Ishikawa (cell line): ENCODE results near the gene PKLR.

Experiments
- CEBPB ChIP-seq: IDR thresholded peaks from 2 replicates; pipeline ENCODE4 v1.6.1; 2012
- CREB1 ChIP-seq: IDR thresholded peaks from 2 replicates; pipeline ENCODE4 v1.6.1; 2012; ENCODE audit warnings: low read depth
- EGR1 ChIP-seq: IDR thresholded peaks from 2 replicates; pipeline ENCODE4 v1.6.1; 2012
- EP300 ChIP-seq: IDR thresholded peaks from 2 replicates; pipeline ENCODE4 v1.6.1; 2012; ENCODE audit warnings: borderline replicate concordance
- FOXM1 ChIP-seq: IDR thresholded peaks from 2 replicates; pipeline ENCODE4 v1.6.1; 2012; ENCODE audit warnings: low read depth, borderline replicate concordance
- MAX ChIP-seq: IDR thresholded peaks from 2 replicates; pipeline ENCODE4 v1.6.1; 2012
- NFIC ChIP-seq: IDR thresholded peaks from 2 replicates; pipeline ENCODE4 v1.6.1; 2012
- RAD21 ChIP-seq: IDR thresholded peaks from 2 replicates; pipeline ENCODE4 v1.6.1; 2012; ENCODE audit warnings: low read depth
- REST ChIP-seq: IDR thresholded peaks from 2 replicates; pipeline ENCODE4 v1.6.1; 2012; ENCODE audit warnings: low read depth, mild to moderate bottlenecking
- TAF1 ChIP-seq: IDR thresholded peaks from 2 replicates; pipeline ENCODE4 v1.6.1; 2012; ENCODE audit warnings: low read depth, mild to moderate bottlenecking
- TCF12 ChIP-seq: IDR thresholded peaks from 2 replicates; pipeline ENCODE4 v1.6.1; 2012; ENCODE audit warnings: low read depth
- TEAD4 ChIP-seq: IDR thresholded peaks from 2 replicates; pipeline ENCODE4 v1.6.1; 2012
- YY1 ChIP-seq: IDR thresholded peaks from 2 replicates; pipeline ENCODE4 v1.6.1; 2012; ENCODE audit warnings: low read depth
- ZBTB7A ChIP-seq: IDR thresholded peaks from 2 replicates; pipeline ENCODE4 v1.6.1; 2012; ENCODE audit warnings: low read depth
- TF ChIP-seq, protein P1 (sequence below): IDR thresholded peaks from 2 replicates; pipeline ENCODE4 v1.6.1; 2012

PKLR gene

DNA sequence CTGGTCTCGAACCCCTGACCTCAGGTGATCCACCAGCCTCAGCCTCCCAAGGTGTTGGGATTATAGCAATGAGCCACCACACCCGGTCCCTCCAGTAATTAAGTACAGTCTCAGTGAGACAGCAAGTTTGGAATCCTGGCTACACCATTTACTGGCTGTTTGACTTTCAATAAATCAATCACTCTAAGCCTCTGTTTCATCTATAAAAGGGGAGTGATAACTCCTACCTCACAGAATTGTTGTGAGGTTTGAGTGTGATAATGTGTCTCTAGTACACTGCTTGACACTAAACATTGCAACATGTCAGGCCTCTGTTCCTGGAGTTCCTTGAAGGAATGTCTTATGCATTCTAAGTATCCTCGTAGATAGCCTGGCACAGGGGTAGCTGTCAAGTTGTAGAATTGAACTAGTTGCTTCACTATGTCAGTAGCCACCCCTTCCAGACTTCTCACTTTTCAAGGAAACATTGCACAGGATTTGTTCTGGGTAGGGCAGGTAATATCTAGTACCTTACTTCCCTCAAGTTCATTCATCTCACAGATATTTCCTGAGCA lies 58.4 kb downstream of the PKLR start:
- TF ChIP-seq YY1, result no peak

DNA sequence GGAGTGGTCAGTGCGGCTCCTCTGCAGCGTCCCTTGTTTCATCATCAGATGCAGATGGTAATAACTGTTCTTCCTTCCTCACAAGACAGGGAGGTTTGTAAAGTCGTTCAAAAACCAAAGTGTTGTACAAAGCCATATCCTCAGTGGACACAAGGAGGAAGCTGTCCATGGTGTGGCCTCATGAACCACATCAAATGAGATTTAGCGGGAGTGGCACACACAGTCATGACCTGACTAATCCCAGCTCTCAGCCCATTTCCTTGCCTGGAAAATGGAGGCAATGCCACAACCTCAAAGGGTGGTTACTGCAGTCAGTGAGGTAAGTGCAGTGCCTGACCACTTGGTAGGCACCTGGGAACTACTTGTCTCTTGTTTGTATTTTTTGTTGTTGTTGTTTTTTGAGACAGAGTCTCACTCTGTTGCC lies 59.4 kb downstream of the PKLR start:
- no peak for TF ChIP-seq EP300
- no peak for TF ChIP-seq RAD21
- TF ChIP-seq TEAD4, result no peak
- TF ChIP-seq REST, result no peak
- TF ChIP-seq, protein P1, sequence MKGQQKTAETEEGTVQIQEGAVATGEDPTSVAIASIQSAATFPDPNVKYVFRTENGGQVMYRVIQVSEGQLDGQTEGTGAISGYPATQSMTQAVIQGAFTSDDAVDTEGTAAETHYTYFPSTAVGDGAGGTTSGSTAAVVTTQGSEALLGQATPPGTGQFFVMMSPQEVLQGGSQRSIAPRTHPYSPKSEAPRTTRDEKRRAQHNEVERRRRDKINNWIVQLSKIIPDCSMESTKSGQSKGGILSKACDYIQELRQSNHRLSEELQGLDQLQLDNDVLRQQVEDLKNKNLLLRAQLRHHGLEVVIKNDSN, result no peak
- TF ChIP-seq MAX, result no peak
- no peak for TF ChIP-seq FOXM1
- no peak for TF ChIP-seq CREB1
- TF ChIP-seq CEBPB, result no peak
- no peak for TF ChIP-seq NFIC
- no peak for TF ChIP-seq YY1
- no peak for TF ChIP-seq ZBTB7A
- no peak for TF ChIP-seq EGR1

DNA sequence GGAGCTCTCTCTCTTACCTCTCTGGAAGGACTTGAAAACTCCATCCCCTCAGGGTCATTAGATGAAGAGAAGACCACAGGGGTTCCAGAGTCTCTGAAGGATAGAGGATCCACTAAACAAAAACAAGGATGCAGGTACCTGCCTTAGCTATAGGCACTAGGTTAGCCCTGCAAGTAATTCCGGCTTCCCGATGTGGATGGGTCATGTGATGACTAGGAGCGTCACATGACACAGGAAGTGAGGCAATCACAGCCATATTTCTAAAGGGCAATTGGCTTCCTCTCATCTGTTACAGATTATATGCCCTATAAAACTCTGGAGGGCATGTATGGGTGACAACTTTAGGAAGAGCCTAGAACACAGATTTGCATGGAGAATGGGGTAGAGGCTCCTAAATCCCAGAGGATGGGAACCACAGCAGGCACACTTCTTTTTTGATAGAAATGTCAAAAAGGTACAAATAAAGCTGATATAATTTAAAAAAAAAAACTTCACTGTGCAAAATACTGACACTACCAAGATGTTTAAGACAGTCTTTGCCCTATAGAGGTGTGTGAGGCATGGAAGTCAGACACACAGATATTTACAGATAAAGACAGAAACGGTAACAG lies 60.1 kb downstream of the PKLR start:
- TF ChIP-seq YY1 (peak; percentile 99), EGR1 (peak; percentile 52; the same call in 1 of the 2 replicates), EP300 (peak; percentile 44; the same call in 1 of the 2 replicates), FOXM1 (no peak), REST (no peak), TAF1 (no peak), TCF12 (no peak), MAX (peak; percentile 41; the same call in 1 of the 2 replicates), ZBTB7A (no peak), NFIC (no peak), RAD21 (no peak), CEBPB (peak; percentile 51; the same call in 1 of the 2 replicates), TEAD4 (peak; percentile 12; the same call in 1 of the 2 replicates), CREB1 (no peak)
- TF ChIP-seq, protein P1, result peak; percentile 100
